Measurements from ENCODE around the gene ARL17B.
A peak's percentile ranks its signal among the peaks of the same experiment; 100 is the strongest.
"Not testable (repeated sequence)": the region's sequence is repeated elsewhere in the genome, so short reads cannot be mapped to it uniquely, and the experiment has no call there.

Gene ARL17B

DNA sequence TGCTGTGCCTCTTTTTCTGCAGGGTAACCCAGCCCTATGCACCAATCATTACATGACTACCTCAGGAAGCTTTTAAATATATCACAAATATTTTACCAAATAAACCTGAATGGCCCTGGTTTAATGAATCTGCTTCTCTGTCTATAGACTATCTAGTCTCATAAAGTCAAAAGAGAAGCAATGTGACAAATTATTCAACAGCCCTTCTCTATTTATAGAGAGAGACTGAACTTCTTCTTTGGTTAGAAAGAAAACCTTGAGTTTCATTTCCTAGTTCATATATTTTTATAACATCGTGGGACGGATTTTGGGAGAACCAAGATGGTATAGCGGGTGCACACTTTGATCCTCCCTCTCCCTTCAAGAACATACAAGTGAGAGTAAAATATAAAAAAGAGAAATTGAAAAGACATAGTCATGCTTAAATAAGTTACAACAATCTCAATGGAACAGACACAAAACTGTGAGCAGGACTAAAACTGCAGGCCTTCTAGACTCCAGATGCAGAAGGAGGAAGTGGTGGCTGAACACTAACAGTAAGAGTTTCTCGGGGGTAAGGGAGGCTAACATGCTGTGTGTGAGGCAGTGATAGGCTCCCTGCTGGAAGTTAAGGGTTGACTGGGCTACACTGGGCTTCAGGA lies 70.5 kb downstream of the ARL17B start:
- H3K4me1 ChIP-seq (ENCODE audit: control extremely low read depth in 1 of 4, control insufficient read depth in 4 of 4, insufficient read depth in 4 of 4, low read length in 3 of 4), result peaks cover 0 to 24% (median 18%) of the 10 kb centered on the region in 4 experiments
- CTCF ChIA-PET; POLR2A ChIA-PET; H3K9me3 ChIP-seq (ENCODE audit: control extremely low read depth in 1 of 5, control insufficient read depth in 4 of 5, insufficient read depth in 2 of 5, low read depth in 1 of 5, low read length in 4 of 5); H3K27me3 ChIP-seq (replicated peaks in 2 of 5; ENCODE audit: control insufficient read depth in 4 of 5, insufficient read depth in 5 of 5, low read length in 4 of 5); H3K36me3 ChIP-seq (ENCODE audit: control insufficient read depth in 4 of 4, insufficient read depth in 4 of 4, low read length in 3 of 4): not testable (repeated sequence)
- H3K27ac ChIP-seq (ENCODE audit: insufficient read depth in 1 of 2, low read depth in 1 of 2, low read length in 2 of 2, poor library complexity in 1 of 2, severe bottlenecking in 2 of 2), result peak overlapping the region; percentile 40 to 60
- peak; percentile 64 to 97 (median 92) for DNase-seq
- peak overlapping the region in 3 of 7 experiments; percentile 5 to 38 (median 37) for H3K4me3 ChIP-seq (ENCODE audit: control insufficient read depth in 1 of 7, extremely low read depth in 1 of 7, insufficient read depth in 4 of 7, low read depth in 2 of 7, low read length in 6 of 7)
- WGBS (ENCODE audit: insufficient coverage), result 0% methylated on average over 1 of the region's 4 CpGs

DNA sequence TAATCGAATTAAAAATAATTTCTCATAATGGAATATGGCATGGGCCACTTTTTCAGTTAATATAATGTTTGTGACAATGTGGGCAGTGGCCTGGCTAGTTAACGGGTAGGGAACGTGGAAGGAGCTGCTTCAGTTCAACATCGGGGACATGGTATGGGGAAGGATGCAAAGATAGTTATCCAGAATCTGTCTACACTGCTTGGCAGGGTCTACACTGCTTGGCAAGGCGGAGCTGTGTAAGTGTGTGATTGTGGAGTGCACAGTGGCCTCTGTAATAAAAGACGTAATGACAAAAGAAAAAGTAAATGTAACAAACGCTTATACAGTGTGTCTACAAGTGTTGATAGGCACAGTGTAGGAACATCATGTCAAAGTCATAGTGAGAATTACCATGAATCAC lies 74.0 kb downstream of the ARL17B start:
- H3K27ac ChIP-seq (ENCODE audit: insufficient read depth in 1 of 2, low read depth in 1 of 2, low read length in 2 of 2, poor library complexity in 1 of 2, severe bottlenecking in 2 of 2); H3K36me3 ChIP-seq (ENCODE audit: control insufficient read depth in 4 of 4, insufficient read depth in 4 of 4, low read length in 3 of 4); H3K9me3 ChIP-seq (ENCODE audit: control extremely low read depth in 1 of 5, control insufficient read depth in 4 of 5, insufficient read depth in 2 of 5, low read depth in 1 of 5, low read length in 4 of 5); CTCF ChIA-PET; H3K4me3 ChIP-seq (ENCODE audit: control insufficient read depth in 1 of 7, extremely low read depth in 1 of 7, insufficient read depth in 4 of 7, low read depth in 2 of 7, low read length in 6 of 7); POLR2A ChIA-PET; H3K27me3 ChIP-seq (replicated peaks in 2 of 5; ENCODE audit: control insufficient read depth in 4 of 5, insufficient read depth in 5 of 5, low read length in 4 of 5); DNase-seq: not testable (repeated sequence)
- H3K4me1 ChIP-seq (ENCODE audit: control extremely low read depth in 1 of 4, control insufficient read depth in 4 of 4, insufficient read depth in 4 of 4, low read length in 3 of 4), result peaks cover 0 to 24% (median 18%) of the 10 kb centered on the region in 4 experiments
- WGBS (ENCODE audit: insufficient coverage), result 86% methylated on average over 7 of the region's 7 CpGs

DNA sequence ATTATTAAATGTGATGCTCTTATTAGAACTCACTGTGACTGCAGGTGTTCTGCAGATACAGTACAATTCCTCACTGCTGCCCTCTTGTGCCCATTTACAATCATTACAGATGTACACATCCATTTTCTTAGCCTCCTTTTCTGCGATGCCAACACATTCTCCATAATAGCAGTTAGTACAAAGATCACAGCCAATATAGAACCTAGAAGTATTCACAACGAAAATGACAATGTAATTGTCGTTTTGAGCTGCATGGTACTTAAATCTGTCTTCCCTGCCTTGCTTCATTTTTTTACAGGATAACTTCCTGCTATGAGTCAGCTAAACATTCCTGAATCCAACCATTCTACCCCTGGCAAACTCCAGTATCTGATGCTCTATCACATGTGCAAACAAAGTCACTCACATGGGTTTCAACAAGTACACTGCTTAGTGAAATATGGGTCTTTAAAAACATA lies 74.8 kb downstream of the ARL17B start:
- H3K36me3 ChIP-seq (ENCODE audit: control insufficient read depth in 4 of 4, insufficient read depth in 4 of 4, low read length in 3 of 4); H3K4me3 ChIP-seq (ENCODE audit: control insufficient read depth in 1 of 7, extremely low read depth in 1 of 7, insufficient read depth in 4 of 7, low read depth in 2 of 7, low read length in 6 of 7); H3K9me3 ChIP-seq (ENCODE audit: control extremely low read depth in 1 of 5, control insufficient read depth in 4 of 5, insufficient read depth in 2 of 5, low read depth in 1 of 5, low read length in 4 of 5); POLR2A ChIA-PET; H3K27ac ChIP-seq (ENCODE audit: insufficient read depth in 1 of 2, low read depth in 1 of 2, low read length in 2 of 2, poor library complexity in 1 of 2, severe bottlenecking in 2 of 2); H3K27me3 ChIP-seq (replicated peaks in 2 of 5; ENCODE audit: control insufficient read depth in 4 of 5, insufficient read depth in 5 of 5, low read length in 4 of 5): not testable (repeated sequence)
- peak; percentile 81 to 94 (median 91) for DNase-seq
- peaks cover 0 to 24% (median 17%) of the 10 kb centered on the region in 4 experiments for H3K4me1 ChIP-seq (ENCODE audit: control extremely low read depth in 1 of 4, control insufficient read depth in 4 of 4, insufficient read depth in 4 of 4, low read length in 3 of 4)
- 11% methylated on average over 3 of the region's 3 CpGs for WGBS (ENCODE audit: insufficient coverage)
- CTCF ChIA-PET, result interaction anchor here (0.7 to 0.8 kb wide), 3 partner anchors 17 to 20 kb away, joined by 3 read pairs; no protein-coding TSS in a partner anchor

DNA sequence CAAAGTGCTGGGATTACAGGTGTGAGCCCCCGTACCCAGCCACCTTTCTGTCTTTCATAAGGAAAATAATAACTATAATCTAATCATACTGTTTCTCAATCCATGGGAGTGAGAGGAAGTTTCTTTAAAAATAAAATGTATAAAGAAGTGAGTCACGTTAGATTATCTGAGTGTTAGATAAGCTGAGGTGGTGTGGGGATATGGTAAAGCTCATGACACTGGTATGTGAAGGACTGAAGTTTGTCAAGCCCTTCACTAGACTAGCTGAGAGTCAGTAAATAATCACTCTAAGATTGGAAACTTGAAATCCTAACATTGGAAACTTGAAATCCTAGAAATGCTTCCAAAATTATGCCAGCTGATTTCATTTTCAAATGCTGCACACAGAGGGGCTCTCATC lies 76.1 kb downstream of the ARL17B start:
- CTCF ChIA-PET; H3K9me3 ChIP-seq (ENCODE audit: control extremely low read depth in 1 of 5, control insufficient read depth in 4 of 5, insufficient read depth in 2 of 5, low read depth in 1 of 5, low read length in 4 of 5); H3K27me3 ChIP-seq (replicated peaks in 2 of 5; ENCODE audit: control insufficient read depth in 4 of 5, insufficient read depth in 5 of 5, low read length in 4 of 5); DNase-seq; H3K36me3 ChIP-seq (ENCODE audit: control insufficient read depth in 4 of 4, insufficient read depth in 4 of 4, low read length in 3 of 4); H3K4me3 ChIP-seq (ENCODE audit: control insufficient read depth in 1 of 7, extremely low read depth in 1 of 7, insufficient read depth in 4 of 7, low read depth in 2 of 7, low read length in 6 of 7); H3K27ac ChIP-seq (ENCODE audit: insufficient read depth in 1 of 2, low read depth in 1 of 2, low read length in 2 of 2, poor library complexity in 1 of 2, severe bottlenecking in 2 of 2): not testable (repeated sequence)
- peaks cover 0 to 11% (median 6%) of the 10 kb centered on the region in 4 experiments for H3K4me1 ChIP-seq (ENCODE audit: control extremely low read depth in 1 of 4, control insufficient read depth in 4 of 4, insufficient read depth in 4 of 4, low read length in 3 of 4)
- WGBS (ENCODE audit: insufficient coverage), result 80% methylated on average over 1 of the region's 2 CpGs
- POLR2A ChIA-PET, result interaction anchor here (0.7 kb wide), 1 partner anchor 253 kb away, joined by 3 read pairs; no protein-coding TSS in a partner anchor

DNA sequence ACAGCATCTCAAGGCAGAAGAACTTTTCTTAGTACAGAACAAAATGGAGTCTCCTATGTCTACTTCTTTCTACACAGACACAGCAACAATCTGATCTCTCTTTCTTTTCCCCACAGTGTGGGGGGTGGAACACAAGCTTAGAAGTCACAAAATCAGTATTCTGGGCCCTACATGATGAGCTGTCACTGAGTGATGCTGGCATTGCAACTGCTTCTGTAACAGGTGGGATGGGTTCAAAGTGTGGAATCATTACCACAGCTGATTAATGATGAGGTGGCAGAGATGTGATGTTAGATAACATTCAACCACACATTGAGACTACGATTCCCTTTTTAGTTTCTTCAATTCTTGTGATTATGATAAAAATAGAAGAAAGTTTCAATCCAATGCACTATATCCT lies 77.1 kb downstream of the ARL17B start:
- H3K4me3 ChIP-seq (ENCODE audit: control insufficient read depth in 1 of 7, extremely low read depth in 1 of 7, insufficient read depth in 4 of 7, low read depth in 2 of 7, low read length in 6 of 7); H3K27me3 ChIP-seq (replicated peaks in 2 of 5; ENCODE audit: control insufficient read depth in 4 of 5, insufficient read depth in 5 of 5, low read length in 4 of 5); POLR2A ChIA-PET; CTCF ChIA-PET; H3K4me1 ChIP-seq (ENCODE audit: control extremely low read depth in 1 of 4, control insufficient read depth in 4 of 4, insufficient read depth in 4 of 4, low read length in 3 of 4); H3K36me3 ChIP-seq (ENCODE audit: control insufficient read depth in 4 of 4, insufficient read depth in 4 of 4, low read length in 3 of 4); H3K27ac ChIP-seq (ENCODE audit: insufficient read depth in 1 of 2, low read depth in 1 of 2, low read length in 2 of 2, poor library complexity in 1 of 2, severe bottlenecking in 2 of 2); H3K9me3 ChIP-seq (ENCODE audit: control extremely low read depth in 1 of 5, control insufficient read depth in 4 of 5, insufficient read depth in 2 of 5, low read depth in 1 of 5, low read length in 4 of 5): not testable (repeated sequence)
- no CpG with 5 or more reads among the region's 1 CpG for WGBS (ENCODE audit: insufficient coverage)
- DNase-seq, result peak in 2 of 3 donors; percentile 35 to 56

DNA sequence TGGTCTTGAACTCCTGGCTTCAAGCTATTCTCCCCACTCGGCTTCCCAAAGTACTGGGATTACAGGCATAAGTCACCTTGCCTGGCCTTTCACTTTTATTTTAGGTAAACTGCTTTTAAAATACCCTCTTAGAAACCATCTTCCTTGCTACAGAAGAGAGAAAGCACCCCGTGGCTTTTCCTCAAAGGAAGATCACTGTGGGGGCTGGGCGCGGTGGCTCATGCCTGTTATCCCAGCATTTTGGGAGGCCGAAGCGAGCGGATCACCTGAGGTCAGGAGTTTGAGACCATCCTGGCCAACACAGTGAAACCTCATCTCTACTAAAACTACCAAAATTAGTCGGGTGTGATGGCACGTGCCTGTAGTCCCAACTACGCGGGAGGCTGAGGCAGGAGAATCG lies 78.9 kb downstream of the ARL17B start:
- H3K4me1 ChIP-seq (ENCODE audit: control extremely low read depth in 1 of 4, control insufficient read depth in 4 of 4, insufficient read depth in 4 of 4, low read length in 3 of 4); H3K4me3 ChIP-seq (ENCODE audit: control insufficient read depth in 1 of 7, extremely low read depth in 1 of 7, insufficient read depth in 4 of 7, low read depth in 2 of 7, low read length in 6 of 7); POLR2A ChIA-PET; CTCF ChIA-PET; DNase-seq; H3K27me3 ChIP-seq (replicated peaks in 2 of 5; ENCODE audit: control insufficient read depth in 4 of 5, insufficient read depth in 5 of 5, low read length in 4 of 5); H3K9me3 ChIP-seq (ENCODE audit: control extremely low read depth in 1 of 5, control insufficient read depth in 4 of 5, insufficient read depth in 2 of 5, low read depth in 1 of 5, low read length in 4 of 5); H3K27ac ChIP-seq (ENCODE audit: insufficient read depth in 1 of 2, low read depth in 1 of 2, low read length in 2 of 2, poor library complexity in 1 of 2, severe bottlenecking in 2 of 2); H3K36me3 ChIP-seq (ENCODE audit: control insufficient read depth in 4 of 4, insufficient read depth in 4 of 4, low read length in 3 of 4): not testable (repeated sequence)
- WGBS (ENCODE audit: insufficient coverage), result 87% methylated on average over 5 of the region's 12 CpGs

- H3K4me3 ChIP-seq (ENCODE audit: control insufficient read depth in 1 of 7, extremely low read depth in 1 of 7, insufficient read depth in 4 of 7, low read depth in 2 of 7, low read length in 6 of 7); H3K27ac ChIP-seq (ENCODE audit: insufficient read depth in 1 of 2, low read depth in 1 of 2, low read length in 2 of 2, poor library complexity in 1 of 2, severe bottlenecking in 2 of 2); H3K4me1 ChIP-seq (ENCODE audit: control extremely low read depth in 1 of 4, control insufficient read depth in 4 of 4, insufficient read depth in 4 of 4, low read length in 3 of 4); H3K36me3 ChIP-seq (ENCODE audit: control insufficient read depth in 4 of 4, insufficient read depth in 4 of 4, low read length in 3 of 4); DNase-seq; POLR2A ChIA-PET; CTCF ChIA-PET; H3K9me3 ChIP-seq (ENCODE audit: control extremely low read depth in 1 of 5, control insufficient read depth in 4 of 5, insufficient read depth in 2 of 5, low read depth in 1 of 5, low read length in 4 of 5); H3K27me3 ChIP-seq (replicated peaks in 2 of 5; ENCODE audit: control insufficient read depth in 4 of 5, insufficient read depth in 5 of 5, low read length in 4 of 5): not testable (repeated sequence)
- 67% methylated on average over 1 of the region's 4 CpGs for WGBS (ENCODE audit: insufficient coverage)
These were observed 80.2 kb downstream of the ARL17B start for GRCh38 chr17:46281336-46281735.

Data from common myeloid progenitor, CD34-positive (primary cell).